GM12874 (cell line): ENCODE measurements around the gene STAM2.

ENCODE experiments used
- TF ChIP-seq, protein P1 (sequence below): IDR thresholded peaks from 2 replicates; pipeline ENCODE4 v1.5.1; 2011; ENCODE audit warnings: low read depth, mild to moderate bottlenecking, control low read depth, low read length, moderate library complexity; ENCODE audit not compliant: insufficient read depth

The STAM2 gene

DNA sequence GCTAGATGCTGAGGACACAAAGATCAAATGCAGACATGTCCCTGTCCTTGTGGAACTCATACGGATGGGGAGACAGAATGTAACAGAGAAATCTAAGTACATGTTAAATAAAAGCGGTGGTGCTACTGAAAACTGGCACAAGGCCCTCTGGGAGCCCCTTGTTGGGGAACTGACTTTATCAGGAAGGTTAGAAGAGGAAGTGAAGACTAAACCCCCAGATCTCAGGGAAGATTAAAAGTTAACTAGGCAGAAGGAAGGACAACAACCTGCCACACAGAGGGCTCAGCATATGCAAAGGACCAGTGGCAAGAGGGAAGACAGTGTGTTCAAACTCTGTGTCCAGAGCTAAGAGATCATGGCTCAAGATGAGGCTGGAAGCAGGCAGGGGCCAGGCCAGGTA is 81.5 kb downstream of the STAM2 start:
- TF ChIP-seq, protein P1, sequence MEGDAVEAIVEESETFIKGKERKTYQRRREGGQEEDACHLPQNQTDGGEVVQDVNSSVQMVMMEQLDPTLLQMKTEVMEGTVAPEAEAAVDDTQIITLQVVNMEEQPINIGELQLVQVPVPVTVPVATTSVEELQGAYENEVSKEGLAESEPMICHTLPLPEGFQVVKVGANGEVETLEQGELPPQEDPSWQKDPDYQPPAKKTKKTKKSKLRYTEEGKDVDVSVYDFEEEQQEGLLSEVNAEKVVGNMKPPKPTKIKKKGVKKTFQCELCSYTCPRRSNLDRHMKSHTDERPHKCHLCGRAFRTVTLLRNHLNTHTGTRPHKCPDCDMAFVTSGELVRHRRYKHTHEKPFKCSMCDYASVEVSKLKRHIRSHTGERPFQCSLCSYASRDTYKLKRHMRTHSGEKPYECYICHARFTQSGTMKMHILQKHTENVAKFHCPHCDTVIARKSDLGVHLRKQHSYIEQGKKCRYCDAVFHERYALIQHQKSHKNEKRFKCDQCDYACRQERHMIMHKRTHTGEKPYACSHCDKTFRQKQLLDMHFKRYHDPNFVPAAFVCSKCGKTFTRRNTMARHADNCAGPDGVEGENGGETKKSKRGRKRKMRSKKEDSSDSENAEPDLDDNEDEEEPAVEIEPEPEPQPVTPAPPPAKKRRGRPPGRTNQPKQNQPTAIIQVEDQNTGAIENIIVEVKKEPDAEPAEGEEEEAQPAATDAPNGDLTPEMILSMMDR, result no peak

DNA sequence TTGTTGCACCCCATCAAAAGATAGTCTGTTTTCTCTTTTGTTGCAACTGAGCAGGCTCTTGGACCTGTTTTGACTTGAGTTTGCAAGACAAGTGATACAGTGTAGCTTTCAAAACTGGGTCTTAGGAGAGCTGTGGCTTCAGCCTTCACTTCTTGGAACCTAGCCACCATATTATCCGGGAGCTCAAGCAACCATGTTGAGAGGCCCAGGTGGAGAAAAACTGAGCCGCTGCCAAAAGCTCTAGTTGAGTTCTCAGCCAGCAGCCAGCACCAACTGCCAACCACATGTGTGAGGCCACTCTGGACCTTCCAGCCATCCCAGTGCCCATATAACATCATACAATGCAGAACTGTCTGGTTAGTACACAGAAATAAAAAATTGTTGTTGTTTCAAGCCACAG is 82.1 kb downstream of the STAM2 start:
- TF ChIP-seq, protein P1, result no peak

DNA sequence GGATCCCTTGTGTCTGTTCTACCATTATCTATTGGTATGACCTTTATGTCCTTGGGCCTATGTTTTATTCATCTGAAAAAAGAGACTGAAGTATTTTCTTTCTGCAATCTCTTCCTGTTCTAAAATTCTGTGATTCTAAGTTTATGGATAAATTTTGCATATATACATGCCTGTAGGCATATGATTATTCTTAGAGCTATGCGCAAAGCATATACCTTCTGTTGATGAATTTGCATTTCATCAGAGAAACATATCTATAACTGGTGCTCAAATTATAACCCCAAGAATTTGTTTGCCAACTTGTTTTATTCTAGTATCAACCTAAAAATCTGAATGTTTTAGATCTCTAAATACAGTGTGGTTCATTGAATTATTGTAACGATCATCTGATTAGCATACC is 83.5 kb downstream of the STAM2 start:
- TF ChIP-seq, protein P1, result no peak

DNA sequence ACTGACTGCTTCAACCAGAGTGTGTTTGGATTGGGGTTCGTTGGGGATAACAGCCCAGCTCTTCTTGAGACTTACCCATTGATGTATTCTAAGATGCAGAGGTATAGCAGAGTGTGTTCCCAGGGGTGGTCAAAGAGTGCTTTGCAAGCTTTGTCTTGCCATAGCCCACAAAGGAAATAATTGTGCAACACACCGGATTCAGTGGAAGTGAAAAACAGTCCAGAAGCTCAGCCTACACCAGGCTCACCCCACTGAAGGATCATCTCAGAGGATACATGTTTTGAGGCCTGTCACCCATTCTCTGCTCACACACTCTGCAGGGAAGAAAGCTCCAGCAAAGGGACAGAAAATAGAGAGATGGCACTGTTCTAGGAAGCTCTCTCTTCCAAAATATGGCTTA is 86.3 kb downstream of the STAM2 start:
- TF ChIP-seq, protein P1, result no peak

DNA sequence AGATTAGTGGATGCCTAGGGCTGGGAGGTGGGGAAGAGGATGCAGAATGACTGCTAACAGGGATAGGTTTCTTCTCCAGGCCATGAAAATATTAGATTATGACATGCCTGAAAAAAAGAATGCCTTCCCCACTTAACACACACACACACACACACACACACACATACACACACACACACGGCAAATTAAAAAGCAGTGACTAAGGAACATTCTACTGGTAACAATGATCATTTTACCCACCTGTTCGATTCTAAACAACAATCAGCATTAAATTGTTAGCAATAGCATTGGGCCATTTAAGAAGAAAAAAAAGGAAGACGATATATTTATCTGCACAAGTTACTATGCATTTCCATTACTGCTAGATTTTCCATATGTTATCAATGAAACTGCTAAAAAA is 87.6 kb downstream of the STAM2 start:
- TF ChIP-seq, protein P1, result no peak

DNA sequence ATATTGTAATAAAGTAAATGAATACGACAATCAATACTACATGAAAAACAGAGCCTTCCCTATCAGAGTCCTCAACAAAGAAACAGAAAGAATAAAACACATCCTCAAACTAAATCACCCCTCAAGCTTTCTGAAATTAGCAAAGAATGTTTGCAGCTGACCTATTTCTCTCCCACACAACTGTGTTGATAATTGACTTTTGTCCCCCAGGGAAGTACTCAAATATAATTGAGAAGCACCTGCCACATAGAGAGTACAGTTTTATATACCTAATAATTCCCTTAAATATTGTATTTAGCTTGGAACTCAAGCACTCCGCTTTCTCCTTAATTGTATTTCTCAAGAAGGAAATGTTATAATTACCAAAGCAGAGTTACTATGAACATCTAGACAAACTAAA is 89.3 kb downstream of the STAM2 start:
- TF ChIP-seq, protein P1, result no peak

DNA sequence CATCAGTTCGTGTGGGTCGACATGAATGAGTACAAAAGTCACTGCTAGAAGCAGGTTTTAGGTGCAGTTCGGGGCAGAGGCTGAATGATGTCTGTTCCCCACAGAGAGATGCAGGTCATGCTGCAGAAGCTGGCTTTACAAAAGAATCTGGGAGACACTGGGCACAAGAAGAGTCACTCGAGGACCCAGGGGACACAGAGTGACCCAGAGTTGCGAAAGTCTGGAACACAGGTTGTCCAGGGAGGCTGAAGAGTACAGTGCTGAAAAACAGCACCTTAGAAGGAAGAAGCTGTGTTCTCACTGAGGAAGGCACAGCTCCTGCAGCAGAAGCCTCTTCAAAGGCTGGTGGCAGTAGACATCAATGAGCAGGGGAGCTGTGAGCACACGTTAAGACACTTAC is 91.5 kb downstream of the STAM2 start:
- TF ChIP-seq, protein P1, result no peak
